Muscle of leg (tissue), 11 donors: ENCODE results near the gene AFF1. TPM values are rescaled to one million over a fixed set of nuclear protein-coding genes. Genes with fewer than 3 reads are reported as not detected.
A peak's percentile ranks its signal among the peaks of the same experiment; 100 is the strongest.
"Not testable (repeated sequence)": the region's sequence is repeated elsewhere in the genome, so short reads cannot be mapped to it uniquely, and the experiment has no call there.

Experiments
- DNase-seq: peaks from one replicate; pipeline ENCODE4 v3.0.0; 2013
- H3K27ac ChIP-seq: one replicate; pipeline ENCODE4 v1.5.1; 2013; ENCODE audit warnings: mild to moderate bottlenecking, low read length, control low read depth
- H3K27me3 ChIP-seq: one replicate; pipeline ENCODE4 v1.6.1; 2013; ENCODE audit warnings: low read length; ENCODE audit not compliant: control insufficient read depth, insufficient read depth
- H3K36me3 ChIP-seq: one replicate; pipeline ENCODE4 v1.6.1; 2013; ENCODE audit warnings: low read length; ENCODE audit not compliant: control insufficient read depth, insufficient read depth
- H3K4me1 ChIP-seq: one replicate; pipeline ENCODE4 v1.6.1; 2013; ENCODE audit warnings: low read length; ENCODE audit not compliant: control insufficient read depth, insufficient read depth
- H3K4me3 ChIP-seq: one replicate; pipeline ENCODE4 v1.5.1; 2013; ENCODE audit warnings: low read length, control low read depth
- H3K9me3 ChIP-seq: replicated peaks from 2 replicates; pipeline ENCODE4 v1.6.1; 2013; ENCODE audit warnings: low read depth, low read length; ENCODE audit not compliant: control insufficient read depth
- WGBS: methylation state at CpG from one replicate; pipeline ENCODE4 v1.1.5; 2013; ENCODE audit warnings: missing lambda C conversion rate; ENCODE audit not compliant: insufficient coverage; 5-methylcytosine and 5-hydroxymethylcytosine counted together
- polyA plus RNA-seq, 8 donors: library from polyadenylated mRNA; unstranded; fragments of 120-200 nt; gene quantifications; one replicate each; pipeline versions ENCODE4 v1.2.1 to v1.2.3, GENCODE V29; 2013; ENCODE audit warnings: inconsistent platforms in 1 of 8, low replicate concordance in 1 of 8; ENCODE audit not compliant: insufficient read length in 8 of 8, insufficient read depth in 1 of 8
- total RNA-seq: library from RNA; stranded (reverse); fragments of 120-200 nt; gene quantifications from one replicate; pipeline ENCODE4 v1.2.4, GENCODE V29; 2013

Gene AFF1
- total and polyA plus RNA-seq, 9 donors = 12.2 to 19.6 (median 15.5) TPM

- no peaks in the 10 kb centered on the region for H3K27me3 ChIP-seq
- H3K27ac ChIP-seq = no peak overlapping the region
- WGBS = 100% methylated on average over 1 of the region's 4 CpGs
- no peaks in the 10 kb centered on the region for H3K36me3 ChIP-seq
- no peak for DNase-seq
- H3K4me3 ChIP-seq = no peak overlapping the region
- no peaks in the 10 kb centered on the region for H3K4me1 ChIP-seq
- no peaks in the 10 kb centered on the region for H3K9me3 ChIP-seq
Observed at GRCh38 chr4:86976801-86977485, 42.1 kb downstream of the AFF1 start.

GRCh38 chr4:86977621-86978184, 42.9 kb downstream of the AFF1 start:
- Histone ChIP-seq H3K27me3 (no peaks in the 10 kb centered on the region), H3K4me1 (no peaks in the 10 kb centered on the region), H3K36me3 (no peaks in the 10 kb centered on the region), H3K9me3 (no peaks in the 10 kb centered on the region), H3K4me3 (no peak overlapping the region), H3K27ac (no peak overlapping the region)
- no peak for DNase-seq
- no CpG with 5 or more reads among the region's 5 CpGs for WGBS

- Histone ChIP-seq H3K9me3 (no peaks in the 10 kb centered on the region), H3K36me3 (no peaks in the 10 kb centered on the region), H3K27me3 (no peaks in the 10 kb centered on the region), H3K27ac (no peak overlapping the region), H3K4me1 (no peaks in the 10 kb centered on the region), H3K4me3 (no peak overlapping the region)
- DNase-seq = no peak
- 43% methylated on average over 1 of the region's 2 CpGs for WGBS
Observed at GRCh38 chr4:86978709-86979108, 43.9 kb downstream of the AFF1 start.

GRCh38 chr4:86980230-86980629, 45.4 kb downstream of the AFF1 start:
- no peaks in the 10 kb centered on the region for H3K27me3 ChIP-seq
- H3K9me3 ChIP-seq = no peaks in the 10 kb centered on the region
- H3K36me3 ChIP-seq = no peaks in the 10 kb centered on the region
- no CpG with 5 or more reads among the region's 2 CpGs for WGBS
- H3K27ac ChIP-seq = no peak overlapping the region
- H3K4me1 ChIP-seq = no peaks in the 10 kb centered on the region
- no peak overlapping the region for H3K4me3 ChIP-seq
- DNase-seq = no peak

- Histone ChIP-seq H3K27ac (no peak overlapping the region), H3K4me3 (no peak overlapping the region), H3K4me1 (no peaks in the 10 kb centered on the region), H3K27me3 (no peaks in the 10 kb centered on the region), H3K9me3 (no peaks in the 10 kb centered on the region), H3K36me3 (no peaks in the 10 kb centered on the region)
- WGBS = 53% methylated on average over 4 of the region's 5 CpGs
- DNase-seq = peak; percentile 80
Observed at GRCh38 chr4:86981789-86982188, 47.0 kb downstream of the AFF1 start.

GRCh38 chr4:86985852-86986251, 51.0 kb downstream of the AFF1 start:
- not testable (repeated sequence) for H3K27ac ChIP-seq, DNase-seq, H3K27me3 ChIP-seq, H3K36me3 ChIP-seq, H3K9me3 ChIP-seq, H3K4me1 ChIP-seq, H3K4me3 ChIP-seq
- WGBS = 86% methylated on average over 1 of the region's 5 CpGs

- WGBS = no CpG with 5 or more reads among the region's 3 CpGs
- not testable (repeated sequence) for H3K4me1 ChIP-seq, H3K4me3 ChIP-seq, H3K9me3 ChIP-seq, H3K36me3 ChIP-seq, DNase-seq, H3K27me3 ChIP-seq, H3K27ac ChIP-seq
Observed at GRCh38 chr4:86989658-86990057, 54.8 kb downstream of the AFF1 start.

GRCh38 chr4:86990510-86990909, 55.7 kb downstream of the AFF1 start:
- H3K36me3 ChIP-seq = no peaks in the 10 kb centered on the region
- H3K27me3 ChIP-seq = no peaks in the 10 kb centered on the region
- no peaks in the 10 kb centered on the region for H3K9me3 ChIP-seq
- no peak for DNase-seq
- H3K4me3 ChIP-seq = no peak overlapping the region
- no peak overlapping the region for H3K27ac ChIP-seq
- WGBS = 85% methylated on average over 3 of the region's 3 CpGs
- H3K4me1 ChIP-seq = no peaks in the 10 kb centered on the region

- H3K9me3 ChIP-seq = no peaks in the 10 kb centered on the region
- no peaks in the 10 kb centered on the region for H3K36me3 ChIP-seq
- H3K27ac ChIP-seq = no peak overlapping the region
- H3K27me3 ChIP-seq = no peaks in the 10 kb centered on the region
- H3K4me3 ChIP-seq = no peak overlapping the region
- no peak for DNase-seq
- no peaks in the 10 kb centered on the region for H3K4me1 ChIP-seq
- WGBS = no CpG with 5 or more reads among the region's 1 CpG
Observed at GRCh38 chr4:86991994-86992393, 57.2 kb downstream of the AFF1 start.

GRCh38 chr4:86993909-86994681, 59.3 kb downstream of the AFF1 start:
- 83% methylated on average over 2 of the region's 6 CpGs for WGBS
- Histone ChIP-seq H3K9me3 (no peaks in the 10 kb centered on the region), H3K36me3 (no peaks in the 10 kb centered on the region), H3K27ac (no peak overlapping the region), H3K27me3 (no peaks in the 10 kb centered on the region), H3K4me1 (no peaks in the 10 kb centered on the region), H3K4me3 (no peak overlapping the region)
- DNase-seq = no peak
